GM12878 (cell line): ENCODE measurements around the gene AMN1. TPM values are rescaled to one million over a fixed set of nuclear protein-coding genes. Genes with fewer than 3 reads are reported as not detected.

Experiments
- ATAC-seq: fragments of 200-7000 bp; cut with Tn5 transposase; 3 replicates; pipeline ENCODE4 v1.9.1; 2020; ENCODE audit warnings: mild to moderate bottlenecking, moderate library complexity
- BruUV-seq: library from RNA; stranded (reverse); fragments of 400-500 nt; replicated peaks from 2 replicates; lab custom pipeline; 2021; lab: Mats Ljungman, UMichigan
- CTCF ChIA-PET: fragments of 300-600 bp; sonication (Branson Sonifier 250); formaldehyde crosslinking; extraction: SDS; loops from one replicate; lab custom pipeline; 2021; ENCODE audit warnings: inconsistent platforms; lab: Yijun Ruan, JAX
- POLR2A ChIA-PET: fragments of 350-600 bp; formaldehyde crosslinking; extraction: SDS; loops from one replicate; lab custom pipeline; 2021; ENCODE audit warnings: inconsistent platforms; lab: Charles Lee
- RAD21 ChIA-PET: fragments of 300-600 bp; sonication (Branson Sonifier 250); formaldehyde crosslinking; loops from one replicate; lab custom pipeline; 2023; ENCODE audit warnings: antibody characterized with exemption; ENCODE audit not compliant: unreplicated experiment; lab: Charles Lee
- SMC1A ChIA-PET: fragments of 300-600 bp; sonication (Branson Sonifier 250); formaldehyde crosslinking; loops from one replicate; lab custom pipeline; 2023; ENCODE audit not compliant: unreplicated experiment, uncharacterized antibody; lab: Charles Lee
- DNase-seq: peaks from one replicate; pipeline ENCODE4 v3.0.0-alpha.2; 2011; ENCODE audit warnings: low read depth, low spot score
- FAIRE-seq: peaks from 3 replicates; lab custom pipeline; 2011; peaks lifted over from hg19 to GRCh38; lab: Jason Lieb, UNC
- H2AFZ ChIP-seq: 2 replicates; pipeline ENCODE4 v1.6.0; 2011; ENCODE audit warnings: low read depth, low read length, control low read depth; ENCODE audit not compliant: control insufficient read depth
- H3K27ac ChIP-seq: 2 replicates; pipeline ENCODE4 v1.5.1; 2011; ENCODE audit warnings: control low read depth; ENCODE audit not compliant: control insufficient read depth, insufficient read depth
- H3K27me3 ChIP-seq, 2 experiments: replicated peaks in 1 of 2; 2 replicates each; pipeline versions ENCODE4 v1.6.0 to v1.6.1; 2011; ENCODE audit warnings: low read length in 1 of 2; ENCODE audit not compliant: control insufficient read depth in 2 of 2, insufficient read depth in 2 of 2
- H3K36me3 ChIP-seq, 2 experiments: 2 replicates each; pipeline ENCODE4 v1.5.1; 2011; ENCODE audit warnings: low read length in 1 of 2; ENCODE audit not compliant: control insufficient read depth in 2 of 2, insufficient read depth in 2 of 2
- H3K4me1 ChIP-seq: 2 replicates; pipeline ENCODE4 v1.6.1; 2011; ENCODE audit warnings: mild to moderate bottlenecking, low read length, moderate library complexity, mixed read lengths; ENCODE audit not compliant: control insufficient read depth, insufficient read depth
- H3K4me2 ChIP-seq: 2 replicates; pipeline ENCODE4 v1.6.0; 2011; ENCODE audit warnings: control low read depth; ENCODE audit not compliant: control insufficient read depth, insufficient read depth
- H3K4me3 ChIP-seq: fragments of 200-600 bp; sonication (generic); 2 replicates; pipeline ENCODE4 v1.5.1; 2016
- H3K79me2 ChIP-seq: 2 replicates; pipeline ENCODE4 v1.6.0; 2011; ENCODE audit warnings: low read length; ENCODE audit not compliant: control insufficient read depth, insufficient read depth
- H3K9ac ChIP-seq: 2 replicates; pipeline ENCODE4 v1.8.0; 2011; ENCODE audit warnings: low read length, control low read depth, mixed read lengths; ENCODE audit not compliant: control insufficient read depth, insufficient read depth
- H3K9me3 ChIP-seq: replicated peaks from 3 replicates; pipeline ENCODE4 v1.5.1; 2011; ENCODE audit warnings: mild to moderate bottlenecking, low read length; ENCODE audit not compliant: control insufficient read depth, insufficient read depth
- H4K20me1 ChIP-seq: 2 replicates; pipeline ENCODE4 v1.6.0; 2011; ENCODE audit not compliant: control insufficient read depth, insufficient read depth
- CBX5 ChIP-seq: sonication (generic); IDR thresholded peaks from 2 replicates; pipeline ENCODE4 v1.6.1; 2016; ENCODE audit warnings: low read depth, moderate library complexity, mild to moderate bottlenecking, inconsistent platforms
- EED ChIP-seq: sonication (generic); IDR thresholded peaks from 2 replicates; pipeline ENCODE4 v1.6.1; 2016; ENCODE audit warnings: antibody characterized with exemption, low read depth
- JUND ChIP-seq: IDR thresholded peaks from 2 replicates; pipeline ENCODE4 v1.6.1; 2012; ENCODE audit warnings: low read depth, mild to moderate bottlenecking, low read length, improper control_type of control experiment, moderate library complexity
- KAT2A ChIP-seq: conservative IDR thresholded peaks from 2 replicates; pipeline ENCODE4 v1.6.1; 2011; ENCODE audit warnings: low read depth, low read length; ENCODE audit not compliant: control insufficient read depth
- WGBS: methylation state at CpG from one replicate; pipeline ENCODE4 v1.1.6; 2016; ENCODE audit warnings: low lambda C conversion rate; ENCODE audit not compliant: insufficient replicate concordance, insufficient coverage; ENCODE audit errors: missing lambda C conversion rate; 5-methylcytosine and 5-hydroxymethylcytosine counted together
- in situ Hi-C: fragments of 300-500 bp; cut with MboI; formaldehyde crosslinking; loops from 9 replicates; pipeline ENCODE4 v1.14.3; 2018; ENCODE audit warnings: mixed read lengths
- intact Hi-C: fragments of 100-400 bp; cut with micrococcal nuclease; formaldehyde crosslinking; loops from one replicate; pipeline ENCODE4 v1.14.2; 2022; ENCODE audit not compliant: unreplicated experiment
- polyA plus RNA-seq, 11 experiments: library from polyadenylated mRNA; depleted of rRNA in 4 of 11; unstranded in 6 of 11; stranded (reverse) in 5 of 11; fragments of >200 nt; fragmentation: Nextera tagmentation in 4 of 11; fragmentation: Illumina TruSeq in 1 of 11; extraction: Ambion mirVana in 4 of 11; extraction: Trizol in 1 of 11; gene quantifications; 1 replicate in 1 of 11; 2 replicates in 10 of 11; pipeline versions ENCODE4 v1.2.1 to v1.2.3, GENCODE V29; 2011 to 2016; ENCODE audit warnings: inconsistent platforms in 2 of 11, missing spikeins in 2 of 11, low read depth in 1 of 11
- total RNA-seq, 4 experiments: library from RNA; depleted of rRNA in 3 of 4; stranded (reverse); fragments of >200 nt in 3 of 4; fragmentation: Illumina TruSeq in 1 of 4; extraction: Trizol in 1 of 4; gene quantifications; 2 replicates each; pipeline versions ENCODE4 v1.2.1 to v1.2.3, GENCODE V29; 2013 to 2021

AMN1 gene
- total and polyA plus RNA-seq, 10 of the 15 experiments (the other 5 are each of a cell fraction or from before 2014, with no cell fraction given) = 5.4 to 19.3 (median 9.3) TPM

GRCh38 chr12:31631809-31632208, 97.0 kb downstream of the AMN1 start:
- in situ Hi-C loops (no loop called here), intact Hi-C loops (no loop called here)
- ChIA-PET POLR2A (no interaction called here), SMC1A (no interaction called here), CTCF (interaction anchor here (1.1 to 2.4 kb wide), 2 partner anchors 21 to 228 kb away, joined by 4 to 5 read pairs; no protein-coding TSS in a partner anchor), RAD21 (interaction anchor here (0.7 to 1.0 kb wide), 2 partner anchors 22 to 229 kb away, joined by 3 read pairs; no protein-coding TSS in a partner anchor)
- Histone ChIP-seq H3K9ac (no peak overlapping the region), H2AFZ (peak overlapping the region; percentile 6; the same call in 1 of the 2 replicates), H3K36me3 (no peaks in the 10 kb centered on the region), H3K4me3 (no peak overlapping the region), H4K20me1 (no peaks in the 10 kb centered on the region), H3K4me1 (peaks cover 9% of the 10 kb centered on the region; the same call in 1 of the 2 replicates), H3K27ac (no peak overlapping the region), H3K79me2 (no peaks in the 10 kb centered on the region), H3K27me3 (no peaks in the 10 kb centered on the region), H3K4me2 (no peak overlapping the region), H3K9me3 (no peaks in the 10 kb centered on the region)
- BruUV-seq = no TSS peak
- no peak for FAIRE-seq
- 55% methylated on average over 8 of the region's 12 CpGs for WGBS
- ATAC-seq = no peak
- no peak for TF ChIP-seq KAT2A
- 0 out of 2 replicates have a peak, but pooled peaks have one; percentile 16 for TF ChIP-seq EED
- DNase-seq = no peak

GRCh38 chr12:31631023-31631724, 97.6 kb downstream of the AMN1 start:
- ChIA-PET SMC1A (no interaction called here), CTCF (interaction anchor here (2.4 kb wide), 1 partner anchor 22 kb away, joined by 5 read pairs; no protein-coding TSS in a partner anchor), RAD21 (interaction anchor here (0.7 to 1.0 kb wide), 2 partner anchors 22 to 228 kb away, joined by 3 read pairs; no protein-coding TSS in a partner anchor), POLR2A (no interaction called here)
- H3K4me2 ChIP-seq = no peak overlapping the region
- ATAC-seq = no peak
- no peak overlapping the region for H3K9ac ChIP-seq
- H3K27ac ChIP-seq = no peak overlapping the region
- BruUV-seq = no TSS peak
- H3K36me3 ChIP-seq = no peaks in the 10 kb centered on the region
- H3K4me3 ChIP-seq = no peak overlapping the region
- in situ Hi-C loops = no loop called here
- DNase-seq = no peak
- no peaks in the 10 kb centered on the region for H3K79me2 ChIP-seq
- WGBS = 83% methylated on average over 6 of the region's 6 CpGs
- no peak overlapping the region for H2AFZ ChIP-seq
- intact Hi-C loops = no loop called here
- H3K4me1 ChIP-seq = peaks cover 8% of the 10 kb centered on the region; the same call in 1 of the 2 replicates
- no peaks in the 10 kb centered on the region for H4K20me1 ChIP-seq
- no peak for TF ChIP-seq CBX5
- no peak for TF ChIP-seq JUND
- H3K9me3 ChIP-seq = peaks cover 5% of the 10 kb centered on the region; the same call in 2 of the 3 replicates
- peak; percentile 27 for FAIRE-seq
- no peaks in the 10 kb centered on the region for H3K27me3 ChIP-seq
